NB4 (cell line): ENCODE measurements around the gene LZIC.

Source experiments
- CTCF ChIP-seq: IDR thresholded peaks from one replicate; pipeline ENCODE4 v1.5.1; 2012; ENCODE audit warnings: low read depth, low read length
- MYC ChIP-seq: IDR thresholded peaks from 2 replicates; pipeline ENCODE4 v1.6.1; 2011; ENCODE audit warnings: low read depth, low read length
- POLR2A ChIP-seq: IDR thresholded peaks from 2 replicates; pipeline ENCODE4 v1.6.1; 2011; ENCODE audit warnings: mild to moderate bottlenecking; ENCODE audit not compliant: insufficient read length; ENCODE audit errors: extremely low read depth
- TF ChIP-seq, protein P1 (sequence below): IDR thresholded peaks from 2 replicates; pipeline ENCODE4 v1.6.1; 2011; ENCODE audit warnings: low read depth, low read length

GRCh38 chr1:9910423-9911178 lies 32.6 kb downstream of the LZIC start:
- no peak for TF ChIP-seq CTCF
- peak; percentile 59 for TF ChIP-seq MYC
- TF ChIP-seq, protein P1, sequence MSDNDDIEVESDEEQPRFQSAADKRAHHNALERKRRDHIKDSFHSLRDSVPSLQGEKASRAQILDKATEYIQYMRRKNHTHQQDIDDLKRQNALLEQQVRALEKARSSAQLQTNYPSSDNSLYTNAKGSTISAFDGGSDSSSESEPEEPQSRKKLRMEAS = peak; percentile 69
- TF ChIP-seq POLR2A = peak; percentile 88
